Calu3 (cell line): ENCODE data around the gene LRRC4. TPM values are rescaled to one million over a fixed set of nuclear protein-coding genes. Genes with fewer than 3 reads are reported as not detected.

Experiments
- BruUV-seq: library from RNA; stranded (reverse); fragments of 400-500 nt; replicated peaks from 2 replicates; lab custom pipeline; 2021; lab: Mats Ljungman, UMichigan
- CTCF ChIA-PET: fragments of 300-600 bp; sonication (Branson Sonifier 250); formaldehyde crosslinking; loops from one replicate; lab custom pipeline; 2022; ENCODE audit warnings: antibody characterized with exemption; lab: Charles Lee
- DNase-seq: peaks from one replicate; pipeline ENCODE4 v3.0.0; 2022
- H3K27ac Mint-ChIP-seq: one replicate; pipeline ENCODE4 v1.8.0; 2022; ENCODE audit warnings: mixed read lengths; ENCODE audit not compliant: unreplicated experiment
- H3K27me3 Mint-ChIP-seq: one replicate; pipeline ENCODE4 v1.8.0; 2022; ENCODE audit warnings: mixed read lengths; ENCODE audit not compliant: unreplicated experiment
- H3K36me3 Mint-ChIP-seq: one replicate; pipeline ENCODE4 v1.8.0; 2022; ENCODE audit warnings: mild to moderate bottlenecking, moderate library complexity, mixed read lengths; ENCODE audit not compliant: insufficient read depth, unreplicated experiment
- H3K4me1 Mint-ChIP-seq: one replicate; pipeline ENCODE4 v1.8.0; 2022; ENCODE audit warnings: mild to moderate bottlenecking, low read depth, mixed read lengths; ENCODE audit not compliant: unreplicated experiment
- H3K4me3 Mint-ChIP-seq: one replicate; pipeline ENCODE4 v1.8.0; 2022; ENCODE audit warnings: mild to moderate bottlenecking, low read depth, moderate library complexity, mixed read lengths; ENCODE audit not compliant: unreplicated experiment
- H3K9me3 Mint-ChIP-seq: one replicate; pipeline ENCODE4 v1.8.0; 2022; ENCODE audit warnings: low read depth, mixed read lengths; ENCODE audit not compliant: unreplicated experiment
- CTCF ChIP-seq: fragments of 200-600 bp; IDR thresholded peaks from one replicate; pipeline ENCODE4 v1.8.0; 2022; ENCODE audit warnings: antibody characterized with exemption; ENCODE audit not compliant: unreplicated experiment
- intact Hi-C: fragments of 100-400 bp; cut with micrococcal nuclease; formaldehyde crosslinking; loops from one replicate; pipeline ENCODE4 v1.10.0; 2022; ENCODE audit not compliant: unreplicated experiment
- total RNA-seq: library from RNA; stranded (reverse); gene quantifications from 2 replicates; pipeline ENCODE4 v1.2.3, GENCODE V29; 2022

The LRRC4 gene
- total RNA-seq, 1 experiment from 2014 or later = not detected

DNA sequence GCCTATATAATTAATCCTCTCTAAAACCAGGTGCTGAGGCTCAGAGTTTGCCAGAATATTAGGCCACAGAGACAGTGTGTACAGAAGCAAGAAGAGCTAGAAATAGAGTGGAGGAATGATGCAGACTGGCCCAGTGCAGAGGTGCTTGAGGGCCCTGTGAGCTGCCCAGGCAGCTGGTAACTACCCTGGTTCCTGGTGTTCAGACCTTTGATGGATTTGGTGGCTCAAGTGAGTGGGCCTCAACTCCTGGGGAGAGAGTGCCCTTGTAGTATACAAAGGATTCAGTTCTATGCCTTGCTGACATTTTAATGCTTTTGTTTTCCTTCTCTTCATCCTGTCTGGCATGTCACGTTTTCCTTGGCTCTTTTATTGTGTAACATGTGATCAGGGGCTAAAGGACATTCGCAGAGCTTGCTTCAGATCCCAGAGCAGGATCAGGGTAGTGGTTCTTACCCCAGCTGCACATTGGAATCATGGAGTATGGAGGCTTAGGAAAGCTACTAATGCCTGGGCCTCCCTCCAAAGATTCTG lies 20.0 kb downstream of the LRRC4 start:
- BruUV-seq = no TSS peak
- no peak overlapping the region for H3K27ac Mint-ChIP-seq
- intact Hi-C loops = no loop called here
- CTCF ChIA-PET = no interaction called here
- TF ChIP-seq CTCF = no peak
- H3K4me1 Mint-ChIP-seq = no peaks in the 10 kb centered on the region
- H3K36me3 Mint-ChIP-seq = no peaks in the 10 kb centered on the region
- DNase-seq = no peak
- H3K9me3 Mint-ChIP-seq = no peaks in the 10 kb centered on the region
- H3K27me3 Mint-ChIP-seq = no peaks in the 10 kb centered on the region
- no peak overlapping the region for H3K4me3 Mint-ChIP-seq

- no peak overlapping the region for H3K27ac Mint-ChIP-seq
- CTCF ChIA-PET = interaction anchor here (1.0 kb wide), 1 partner anchor 10 kb away, joined by 3 read pairs; no protein-coding TSS in a partner anchor
These were observed 20.7 kb downstream of the LRRC4 start for GRCh38 chr7:128010391-128011127.

DNA sequence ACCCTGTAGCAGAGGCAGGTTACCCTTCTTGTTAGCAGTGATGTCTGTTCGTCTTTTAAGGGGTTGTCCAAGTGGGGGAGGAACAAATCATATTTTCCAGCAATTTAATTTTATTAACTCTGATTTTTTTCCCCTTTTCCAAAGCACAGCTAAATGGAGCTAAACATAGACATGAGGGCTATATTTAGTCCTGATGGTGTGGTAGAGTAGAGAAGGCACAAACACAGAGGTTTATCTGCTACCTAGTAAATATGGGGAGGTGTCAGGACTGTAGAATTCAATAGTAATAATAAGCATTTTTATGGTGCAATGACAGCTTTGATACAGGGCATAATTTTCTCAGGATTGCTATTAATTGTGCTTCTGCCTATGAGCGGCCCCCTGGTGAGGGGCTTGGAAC lies 22.5 kb downstream of the LRRC4 start:
- no peak for TF ChIP-seq CTCF
- no peak overlapping the region for H3K4me3 Mint-ChIP-seq
- H3K4me1 Mint-ChIP-seq = no peaks in the 10 kb centered on the region
- no peaks in the 10 kb centered on the region for H3K9me3 Mint-ChIP-seq
- H3K27ac Mint-ChIP-seq = no peak overlapping the region
- BruUV-seq = no TSS peak
- intact Hi-C loops = no loop called here
- DNase-seq = no peak
- no peaks in the 10 kb centered on the region for H3K36me3 Mint-ChIP-seq
- CTCF ChIA-PET = no interaction called here
- no peaks in the 10 kb centered on the region for H3K27me3 Mint-ChIP-seq

More at GRCh38 chr7:128010391-128011127, 20.7 kb downstream of the LRRC4 start:
- no peaks in the 10 kb centered on the region for H3K9me3 Mint-ChIP-seq
- no TSS peak for BruUV-seq
- intact Hi-C loops = no loop called here
- no peak for TF ChIP-seq CTCF
- no peak for DNase-seq
- H3K36me3 Mint-ChIP-seq = no peaks in the 10 kb centered on the region
- H3K4me1 Mint-ChIP-seq = no peaks in the 10 kb centered on the region
- no peak overlapping the region for H3K4me3 Mint-ChIP-seq
- H3K27me3 Mint-ChIP-seq = no peaks in the 10 kb centered on the region

- intact Hi-C loops = no loop called here
- Mint-ChIP-seq H3K36me3 (no peaks in the 10 kb centered on the region), H3K4me1 (no peaks in the 10 kb centered on the region), H3K27me3 (no peaks in the 10 kb centered on the region), H3K9me3 (no peaks in the 10 kb centered on the region), H3K4me3 (no peak overlapping the region), H3K27ac (no peak overlapping the region)
- no peak for DNase-seq
- no peak for TF ChIP-seq CTCF
- CTCF ChIA-PET = no interaction called here
- BruUV-seq = no TSS peak
These were observed 23.1 kb downstream of the LRRC4 start for GRCh38 chr7:128008141-128008540.
